Measurements from ENCODE around the gene GABRR1.

GABRR1 gene

GRCh38 chr6:89217299-89217910, at the start of gene GABRR1:
Gene GABRR1 (minus strand): TSS chr6:89217358. CDS start chr6:89217322, 36 bp downstream.
- no peak for TF ChIP-seq CTCF (IDR thresholded peaks at IDR 0.05; ENCODE audit: low read depth, low read length, missing control alignments)
- Histone ChIP-seq H3K4me3 (ENCODE audit: low read depth, low read length) (no peak within 1 kb of the TSS), H3K36me3 (replicated peaks) (no peaks in the 10 kb centered on the region), H3K27me3 (replicated peaks) (no peaks in the 10 kb centered on the region), H3K27ac (no peak within 1 kb of the TSS)
- in situ Hi-C loops (cut with HindIII; ENCODE audit: low pct_ligation_motif_present, low sequenced_read_pairs), result no loop called here
- DNase-seq, result no peak

- Histone ChIP-seq H3K36me3 (replicated peaks) (no peaks in the 10 kb centered on the region), H3K4me3 (ENCODE audit: low read depth, low read length) (no peak overlapping the region), H3K27ac (no peak overlapping the region), H3K27me3 (replicated peaks) (no peaks in the 10 kb centered on the region)
- in situ Hi-C loops (cut with HindIII; ENCODE audit: low pct_ligation_motif_present, low sequenced_read_pairs), result no loop called here
- no peak for TF ChIP-seq CTCF (IDR thresholded peaks at IDR 0.05; ENCODE audit: low read depth, low read length, missing control alignments)
- no peak for DNase-seq
Observed at GRCh38 chr6:89264296-89264695, 47.1 kb upstream of the GABRR1 start.

GRCh38 chr6:89260832-89261231, 43.7 kb upstream of the GABRR1 start:
- DNase-seq, result no peak
- Histone ChIP-seq H3K27ac (no peak overlapping the region), H3K27me3 (replicated peaks) (no peaks in the 10 kb centered on the region), H3K36me3 (replicated peaks) (no peaks in the 10 kb centered on the region), H3K4me3 (ENCODE audit: low read depth, low read length) (no peak overlapping the region)
- in situ Hi-C loops (cut with HindIII; ENCODE audit: low pct_ligation_motif_present, low sequenced_read_pairs), result no loop called here
- TF ChIP-seq CTCF (IDR thresholded peaks at IDR 0.05; ENCODE audit: low read depth, low read length, missing control alignments), result no peak

- in situ Hi-C loops (cut with HindIII; ENCODE audit: low pct_ligation_motif_present, low sequenced_read_pairs), result no loop called here
- TF ChIP-seq CTCF (IDR thresholded peaks at IDR 0.05; ENCODE audit: low read depth, low read length, missing control alignments), result no peak
- Histone ChIP-seq H3K27me3 (replicated peaks) (no peaks in the 10 kb centered on the region), H3K27ac (no peak overlapping the region), H3K4me3 (ENCODE audit: low read depth, low read length) (no peak overlapping the region), H3K36me3 (replicated peaks) (no peaks in the 10 kb centered on the region)
- no peak for DNase-seq
Observed at GRCh38 chr6:89260310-89260709, 43.2 kb upstream of the GABRR1 start.

GRCh38 chr6:89258912-89259311, 41.8 kb upstream of the GABRR1 start:
- Histone ChIP-seq H3K4me3 (ENCODE audit: low read depth, low read length) (no peak overlapping the region), H3K27ac (no peak overlapping the region), H3K36me3 (replicated peaks) (no peaks in the 10 kb centered on the region), H3K27me3 (replicated peaks) (no peaks in the 10 kb centered on the region)
- DNase-seq, result no peak
- TF ChIP-seq CTCF (IDR thresholded peaks at IDR 0.05; ENCODE audit: low read depth, low read length, missing control alignments), result no peak
- in situ Hi-C loops (cut with HindIII; ENCODE audit: low pct_ligation_motif_present, low sequenced_read_pairs), result no loop called here

- H3K4me3 ChIP-seq (ENCODE audit: low read depth, low read length), result no peak overlapping the region
- no peak for DNase-seq
- no peak overlapping the region for H3K27ac ChIP-seq
- in situ Hi-C loops (cut with HindIII; ENCODE audit: low pct_ligation_motif_present, low sequenced_read_pairs), result no loop called here
- H3K27me3 ChIP-seq (replicated peaks), result no peaks in the 10 kb centered on the region
- no peaks in the 10 kb centered on the region for H3K36me3 ChIP-seq (replicated peaks)
- TF ChIP-seq CTCF (IDR thresholded peaks at IDR 0.05; ENCODE audit: low read depth, low read length, missing control alignments), result no peak
Observed at GRCh38 chr6:89257781-89258180, 40.6 kb upstream of the GABRR1 start.

Data from brain microvascular endothelial cell (primary cell).